T-helper 17 cell (primary cell): ENCODE data around the gene LAMA1. TPM values are rescaled to one million over a fixed set of nuclear protein-coding genes. Genes with fewer than 3 reads are reported as not detected.

Experiments
- ATAC-seq: fragments of 150-1000 bp; cut with Tn5 transposase; 2 replicates; pipeline ENCODE4 v1.10.0; 2021; ENCODE audit warnings: mild to moderate bottlenecking, moderate library complexity
- DNase-seq, 3 donors: peaks; one replicate each; pipeline versions ENCODE4 v3.0.0 to v3.0.0-alpha.2; 2020 to 2021
- H3K9me3 ChIP-seq: one replicate; pipeline ENCODE4 v1.7.0; 2013; ENCODE audit warnings: low read length, mild to moderate bottlenecking; ENCODE audit not compliant: control insufficient read depth, poor library complexity, severe bottlenecking
- H3K27ac Mint-ChIP-seq: one replicate; pipeline ENCODE4 v1.8.0; 2022; ENCODE audit warnings: mild to moderate bottlenecking, moderate library complexity, mixed read lengths
- H3K27me3 Mint-ChIP-seq: one replicate; pipeline ENCODE4 v1.8.0; 2022; ENCODE audit warnings: mixed read lengths
- H3K36me3 Mint-ChIP-seq: one replicate; pipeline ENCODE4 v1.8.0; 2022; ENCODE audit warnings: low read depth, mixed read lengths
- H3K4me1 Mint-ChIP-seq: one replicate; pipeline ENCODE4 v1.8.0; 2022; ENCODE audit warnings: mild to moderate bottlenecking, mixed read lengths
- H3K4me3 Mint-ChIP-seq: one replicate; pipeline ENCODE4 v1.8.0; 2022; ENCODE audit warnings: mild to moderate bottlenecking, moderate library complexity, mixed read lengths
- total RNA-seq, 4 donors: library from RNA in 2 of 4; stranded (reverse) in 2 of 4; gene quantifications; one replicate each; pipeline ENCODE4 v1.2.3 and lab custom pipeline; 2022 to 2026

LAMA1 gene
- total RNA-seq, 2 donors from 2014 or later = not detected

DNA sequence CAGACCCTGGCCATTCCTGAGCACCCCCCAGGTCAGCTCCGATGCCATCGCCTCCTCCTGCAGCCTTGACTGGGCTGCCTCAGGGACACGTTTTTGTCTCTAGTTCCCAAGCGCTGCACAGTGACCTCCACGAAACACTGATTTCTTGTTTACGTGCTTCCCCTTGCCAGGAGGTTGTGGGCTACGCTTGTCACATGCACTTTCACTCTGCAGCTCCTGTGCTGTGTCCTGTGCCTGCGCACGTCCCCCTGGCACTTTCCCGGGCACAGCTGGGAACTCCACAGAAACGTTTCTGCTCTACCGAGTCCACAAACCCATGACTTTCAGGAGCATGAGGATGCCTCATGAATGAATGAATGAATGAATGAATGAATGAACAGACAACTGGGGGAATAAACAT lies 160.6 kb downstream of the LAMA1 start:
- no peak overlapping the region for H3K27ac Mint-ChIP-seq
- no peaks in the 10 kb centered on the region for H3K27me3 Mint-ChIP-seq
- H3K36me3 Mint-ChIP-seq = no peaks in the 10 kb centered on the region
- H3K9me3 ChIP-seq = no peaks in the 10 kb centered on the region
- H3K4me1 Mint-ChIP-seq = no peaks in the 10 kb centered on the region
- ATAC-seq (no peak), DNase-seq (no peak)
- no peak overlapping the region for H3K4me3 Mint-ChIP-seq

DNA sequence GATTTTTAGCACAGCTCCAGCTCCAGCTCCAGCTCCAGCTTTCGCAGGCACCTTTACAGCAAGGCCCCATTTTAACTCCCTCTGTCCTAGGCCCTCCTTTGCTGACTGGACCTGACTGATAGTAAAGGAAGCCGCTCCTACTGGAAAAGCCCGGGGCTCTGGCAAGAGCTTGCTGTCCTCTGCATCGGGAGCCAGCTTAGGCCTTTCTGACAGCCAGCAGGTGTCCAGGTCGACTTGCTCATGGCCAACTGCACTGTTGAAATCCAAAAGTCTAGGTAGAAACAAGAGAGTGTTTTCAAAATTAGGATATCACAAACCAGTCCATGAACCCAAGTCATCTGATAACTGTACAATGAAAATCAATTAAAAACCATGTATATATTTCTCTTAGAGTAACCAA lies 161.1 kb downstream of the LAMA1 start:
- Mint-ChIP-seq H3K27ac (no peak overlapping the region), H3K27me3 (no peaks in the 10 kb centered on the region), H3K4me1 (no peaks in the 10 kb centered on the region), H3K36me3 (no peaks in the 10 kb centered on the region), H3K4me3 (no peak overlapping the region)
- ATAC-seq = no peak
- H3K9me3 ChIP-seq = no peaks in the 10 kb centered on the region
- DNase-seq = no peak

DNA sequence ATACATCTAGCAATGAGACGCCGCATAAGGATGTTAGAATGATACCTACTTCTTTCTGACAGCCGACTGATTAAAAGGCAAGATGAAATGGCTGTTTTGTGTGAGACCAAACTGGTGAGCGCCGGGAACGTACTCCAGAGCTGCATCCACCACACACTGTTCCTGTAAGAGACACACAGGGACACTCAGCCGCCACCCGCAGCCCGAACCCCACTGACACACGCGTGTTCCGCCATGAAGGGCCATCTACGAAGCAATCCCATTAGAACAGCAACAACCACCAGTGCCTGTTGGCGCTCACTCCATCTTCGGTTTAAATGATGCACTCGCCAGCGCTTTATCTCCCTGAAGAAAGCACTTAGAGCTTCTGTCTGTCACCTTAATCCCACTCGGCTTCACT lies 162.3 kb downstream of the LAMA1 start:
- Mint-ChIP-seq H3K4me1 (no peaks in the 10 kb centered on the region), H3K27me3 (no peaks in the 10 kb centered on the region), H3K4me3 (no peak overlapping the region), H3K36me3 (no peaks in the 10 kb centered on the region), H3K27ac (no peak overlapping the region)
- ATAC-seq = no peak
- DNase-seq = no peak
- H3K9me3 ChIP-seq = no peaks in the 10 kb centered on the region

DNA sequence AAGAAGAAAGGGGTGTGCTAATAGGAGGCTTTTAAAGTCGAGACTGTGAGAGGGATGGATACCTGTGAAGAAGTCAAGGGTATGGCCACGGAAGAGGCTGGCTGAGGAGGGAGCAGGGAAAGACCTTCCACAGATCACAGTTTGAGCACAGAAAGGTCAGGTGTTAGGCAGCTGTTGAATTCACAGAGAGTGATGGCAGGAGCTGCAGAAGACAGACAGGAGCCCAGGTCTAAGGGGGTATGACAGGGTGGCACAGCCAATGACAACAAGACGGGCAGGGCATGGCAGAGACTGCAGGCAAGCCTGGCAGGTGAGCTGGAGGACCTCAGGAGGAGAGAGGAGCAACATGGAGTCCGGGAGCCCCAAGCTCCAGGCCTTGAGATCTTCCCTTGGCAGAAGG lies 163.1 kb downstream of the LAMA1 start:
- Mint-ChIP-seq H3K27me3 (no peaks in the 10 kb centered on the region), H3K36me3 (no peaks in the 10 kb centered on the region), H3K4me3 (no peak overlapping the region), H3K4me1 (no peaks in the 10 kb centered on the region), H3K27ac (no peak overlapping the region)
- ATAC-seq (no peak), DNase-seq (no peak)
- no peaks in the 10 kb centered on the region for H3K9me3 ChIP-seq

DNA sequence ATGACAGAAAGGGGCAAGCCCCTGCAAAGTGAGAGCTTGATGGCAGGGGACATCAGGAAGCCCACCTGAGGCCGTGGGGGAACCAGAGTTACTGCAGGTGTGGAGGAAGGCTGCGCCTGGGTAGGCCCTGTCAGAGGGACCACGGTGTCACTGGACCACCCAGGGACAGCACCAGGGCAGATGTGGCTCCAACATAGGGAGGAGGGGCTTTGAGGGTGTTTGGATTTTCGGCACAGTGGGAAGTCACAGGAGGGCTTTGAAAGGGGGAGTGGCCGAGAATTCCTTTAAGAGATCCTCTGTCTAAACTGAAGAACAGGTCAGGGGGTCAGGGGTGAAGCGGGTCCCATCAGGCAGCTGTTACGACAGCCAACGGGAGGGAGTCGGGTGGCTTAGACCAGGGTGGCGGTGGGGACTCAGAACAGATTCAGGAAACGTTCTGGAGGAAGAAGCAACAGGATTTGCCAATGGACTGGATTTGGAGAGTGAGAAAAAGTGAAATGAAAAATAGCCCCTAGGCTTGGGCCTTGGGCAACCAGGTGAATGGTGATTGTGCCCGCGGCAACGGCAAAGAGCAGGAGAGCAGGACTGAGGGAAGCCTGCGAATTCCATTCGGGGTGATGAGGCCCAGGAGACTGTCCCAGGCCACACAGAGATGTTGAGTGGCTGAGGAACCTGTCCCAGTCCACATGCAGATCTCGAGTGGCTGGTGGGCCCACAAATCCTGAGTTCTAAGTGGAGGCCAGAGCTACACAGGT lies 166.1 kb downstream of the LAMA1 start:
- Mint-ChIP-seq H3K36me3 (no peaks in the 10 kb centered on the region), H3K4me3 (no peak overlapping the region), H3K27me3 (no peaks in the 10 kb centered on the region), H3K27ac (no peak overlapping the region), H3K4me1 (no peaks in the 10 kb centered on the region)
- ATAC-seq (no peak), DNase-seq (no peak)
- no peaks in the 10 kb centered on the region for H3K9me3 ChIP-seq

DNA sequence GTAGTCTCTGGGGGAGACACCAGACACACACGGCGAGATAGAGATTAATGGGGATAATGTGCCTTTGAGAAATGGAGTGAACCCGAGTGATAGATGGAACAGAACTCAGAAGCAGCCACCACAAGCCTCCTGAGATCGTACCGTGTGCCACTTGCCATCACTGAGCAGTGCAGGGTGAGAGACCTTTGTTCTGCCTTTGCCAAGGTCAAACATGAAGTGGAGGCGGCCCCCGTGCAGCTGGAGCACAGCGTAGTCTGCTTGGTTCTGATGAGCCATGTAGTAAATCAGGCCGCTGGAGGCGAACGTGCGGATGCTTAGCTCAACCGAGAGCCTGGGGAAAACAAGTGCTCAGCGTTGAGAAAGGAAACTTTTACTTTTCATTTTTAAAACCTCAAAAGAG lies 167.0 kb downstream of the LAMA1 start:
- no peaks in the 10 kb centered on the region for H3K9me3 ChIP-seq
- Mint-ChIP-seq H3K27ac (no peak overlapping the region), H3K4me1 (no peaks in the 10 kb centered on the region), H3K27me3 (no peaks in the 10 kb centered on the region), H3K36me3 (no peaks in the 10 kb centered on the region), H3K4me3 (no peak overlapping the region)
- DNase-seq (no peak), ATAC-seq (no peak)

DNA sequence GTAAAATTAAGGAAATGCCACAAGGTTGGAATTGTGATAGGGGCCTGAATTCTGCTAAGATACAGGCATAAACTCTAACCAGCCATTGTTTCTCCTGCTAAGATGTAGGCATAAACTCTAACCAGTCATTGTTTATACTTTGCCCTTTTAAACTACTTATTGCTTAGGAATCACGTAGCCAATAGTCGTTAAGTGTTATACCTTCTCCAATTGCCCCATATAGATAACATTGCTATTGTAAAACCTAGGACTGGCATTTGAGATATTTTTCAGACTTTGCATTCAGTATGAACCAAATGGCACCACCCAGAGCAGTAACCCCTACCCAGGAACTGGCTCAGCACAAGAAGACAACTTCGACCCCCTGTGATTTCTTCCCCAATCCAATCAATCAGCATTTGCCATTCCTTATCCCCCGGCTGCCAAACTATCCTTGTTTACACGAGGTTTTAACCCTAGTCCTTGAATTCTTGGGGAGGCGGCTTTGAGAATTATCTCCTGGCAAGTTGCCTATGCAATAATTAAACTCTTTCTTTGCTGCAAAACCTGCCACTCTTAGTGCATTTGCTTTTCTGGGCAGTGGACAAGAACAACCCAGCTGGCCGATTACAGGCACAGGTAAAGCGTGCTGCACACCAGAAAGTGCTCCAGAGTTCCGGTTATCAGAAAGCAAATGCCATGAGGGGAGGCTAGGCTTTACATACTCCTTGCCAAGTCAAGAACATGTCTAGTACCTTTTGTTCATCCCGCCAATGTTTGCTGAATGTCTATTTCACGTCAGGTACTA lies 167.6 kb downstream of the LAMA1 start:
- ATAC-seq (no peak), DNase-seq (no peak)
- Mint-ChIP-seq H3K27ac (no peak overlapping the region), H3K4me3 (no peak overlapping the region), H3K27me3 (no peaks in the 10 kb centered on the region), H3K4me1 (no peaks in the 10 kb centered on the region), H3K36me3 (no peaks in the 10 kb centered on the region)
- H3K9me3 ChIP-seq = no peaks in the 10 kb centered on the region

DNA sequence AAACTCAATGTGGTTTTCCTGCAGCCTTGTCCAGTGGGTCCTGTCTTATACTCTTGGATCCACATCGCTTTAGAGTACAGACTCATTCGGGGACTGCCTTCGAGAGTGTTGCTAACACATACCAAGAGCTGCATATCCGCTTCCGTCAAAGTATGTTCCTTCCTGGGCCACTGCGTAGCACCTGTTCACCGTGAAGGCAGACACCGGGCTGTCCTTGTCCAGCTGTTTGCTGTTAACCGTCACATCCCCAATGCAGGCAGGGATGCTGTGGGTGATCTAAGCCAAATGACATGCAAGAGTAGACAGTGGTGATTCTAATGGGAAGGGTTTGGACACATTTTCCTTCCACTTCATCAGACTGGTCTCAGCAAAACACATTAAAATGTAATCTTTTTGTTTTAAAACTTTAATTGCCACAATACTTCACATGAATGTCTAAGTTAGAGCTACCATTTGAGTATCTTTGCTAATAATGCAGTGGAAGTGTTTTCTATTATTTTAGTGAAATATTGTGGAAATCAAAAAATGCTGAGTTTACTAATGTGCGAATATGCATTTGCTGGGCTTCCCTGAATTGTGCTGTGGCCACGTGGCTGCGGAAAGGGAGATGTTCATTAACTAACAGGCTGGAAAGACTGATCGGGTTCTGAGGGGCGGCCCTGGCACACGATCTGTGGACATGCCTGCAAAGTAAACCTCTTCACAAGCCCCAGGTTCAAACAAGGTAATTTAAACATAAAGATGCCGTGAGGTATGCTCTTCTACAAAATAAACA lies 169.1 kb downstream of the LAMA1 start:
- H3K9me3 ChIP-seq = no peaks in the 10 kb centered on the region
- no peaks in the 10 kb centered on the region for H3K36me3 Mint-ChIP-seq
- H3K27me3 Mint-ChIP-seq = no peaks in the 10 kb centered on the region
- no peaks in the 10 kb centered on the region for H3K4me1 Mint-ChIP-seq
- no peak overlapping the region for H3K27ac Mint-ChIP-seq
- ATAC-seq (no peak), DNase-seq (no peak)
- H3K4me3 Mint-ChIP-seq = no peak overlapping the region

DNA sequence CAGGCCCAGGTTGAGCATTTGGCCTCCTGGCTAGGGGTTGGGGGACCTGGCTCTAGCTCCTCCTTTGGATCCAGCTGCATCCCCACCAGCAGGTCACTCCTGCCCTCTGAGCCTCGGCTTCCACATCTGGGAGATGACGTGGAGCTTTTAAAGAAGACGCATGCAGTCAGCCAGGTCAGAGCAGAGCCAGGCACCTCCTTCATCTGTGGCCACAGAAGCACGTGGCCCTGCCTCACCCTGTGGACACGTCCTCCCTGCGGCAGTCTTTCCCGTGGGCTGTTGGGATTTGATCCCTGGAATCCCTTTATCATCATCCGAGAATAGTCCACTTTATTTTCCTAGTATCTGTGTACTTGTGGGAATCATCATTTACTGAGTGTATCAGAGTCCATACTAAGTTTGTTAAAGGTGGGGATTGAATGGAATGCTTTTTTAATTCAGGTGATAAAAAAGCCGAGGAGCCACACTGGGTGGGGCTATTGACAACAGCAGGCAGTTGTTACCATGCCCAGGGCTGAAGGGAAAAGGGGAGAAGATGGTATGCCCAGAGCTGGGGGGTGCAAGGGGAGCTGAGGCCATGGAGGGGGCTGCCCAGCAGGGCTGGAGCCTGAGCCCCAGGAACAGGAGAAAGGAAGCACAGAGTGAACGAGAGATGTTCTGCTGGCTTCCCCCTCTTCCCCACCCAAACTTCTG lies 170.1 kb downstream of the LAMA1 start:
- ATAC-seq (no peak), DNase-seq (no peak)
- Mint-ChIP-seq H3K4me1 (no peaks in the 10 kb centered on the region), H3K27me3 (no peaks in the 10 kb centered on the region), H3K4me3 (no peak overlapping the region), H3K36me3 (no peaks in the 10 kb centered on the region), H3K27ac (no peak overlapping the region)
- no peaks in the 10 kb centered on the region for H3K9me3 ChIP-seq

DNA sequence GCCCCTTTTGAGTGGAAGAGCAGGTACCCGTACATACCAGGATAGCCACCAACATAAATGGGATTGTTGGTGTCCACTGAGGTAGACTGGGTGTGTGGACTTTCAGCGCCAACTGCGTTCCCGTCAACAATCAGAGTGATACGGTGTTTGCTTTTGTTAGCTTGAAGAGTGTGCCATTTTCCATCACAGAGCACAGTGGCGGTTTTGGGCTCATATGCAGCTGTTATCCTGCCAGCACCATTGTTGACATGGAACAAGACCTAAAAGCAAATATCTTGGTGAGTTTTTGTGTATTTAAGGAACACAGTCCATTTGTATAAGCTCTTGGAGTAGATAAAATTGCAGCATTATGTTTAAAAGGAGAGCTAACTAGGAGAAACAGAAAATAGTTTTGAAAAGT lies 174.5 kb downstream of the LAMA1 start:
- Mint-ChIP-seq H3K27me3 (no peaks in the 10 kb centered on the region), H3K36me3 (no peaks in the 10 kb centered on the region), H3K27ac (no peak overlapping the region), H3K4me1 (no peaks in the 10 kb centered on the region), H3K4me3 (no peak overlapping the region)
- ATAC-seq (no peak), DNase-seq (no peak)
- H3K9me3 ChIP-seq = no peaks in the 10 kb centered on the region

DNA sequence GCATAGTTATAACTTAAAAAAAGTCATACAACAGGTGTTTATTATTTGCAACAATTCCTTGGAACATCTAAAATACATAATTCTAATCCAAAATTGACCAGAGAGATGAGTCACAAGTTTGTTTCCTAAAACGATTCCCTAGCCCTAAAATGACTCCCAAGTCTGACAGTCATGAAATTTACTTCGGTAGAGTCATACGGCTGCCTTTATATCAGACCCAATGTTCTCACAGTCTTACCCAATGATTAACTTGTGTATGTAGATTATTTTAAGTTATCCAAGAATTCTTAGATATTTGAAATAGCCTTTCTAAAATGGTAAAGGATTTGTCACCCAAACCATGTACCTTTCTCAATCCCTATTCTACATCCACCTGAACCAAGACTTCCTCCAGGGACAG lies 174.9 kb downstream of the LAMA1 start:
- ATAC-seq = no peak
- Mint-ChIP-seq H3K36me3 (no peaks in the 10 kb centered on the region), H3K4me3 (no peak overlapping the region), H3K4me1 (no peaks in the 10 kb centered on the region), H3K27ac (no peak overlapping the region), H3K27me3 (no peaks in the 10 kb centered on the region)
- no peak for DNase-seq
- H3K9me3 ChIP-seq = no peaks in the 10 kb centered on the region

DNA sequence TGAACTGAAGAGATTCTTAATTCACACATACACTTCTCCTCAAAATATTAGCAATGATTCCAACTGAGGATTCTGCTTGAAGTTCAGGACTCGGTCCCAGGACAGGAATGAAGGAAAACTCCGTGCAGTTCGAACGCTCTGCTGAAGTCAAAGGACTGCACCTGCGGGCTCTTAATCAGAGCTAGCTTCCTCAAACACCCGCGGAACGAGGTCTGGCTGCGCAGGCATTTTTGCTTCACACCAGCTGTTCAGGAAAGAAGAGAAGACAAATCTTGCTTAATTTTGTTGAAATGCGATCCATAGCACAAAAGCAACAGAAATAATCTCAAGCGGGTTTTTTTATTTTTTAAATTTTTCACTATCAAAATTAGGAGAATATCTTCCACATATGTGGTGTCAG lies 175.6 kb downstream of the LAMA1 start:
- H3K4me3 Mint-ChIP-seq = no peak overlapping the region
- no peaks in the 10 kb centered on the region for H3K4me1 Mint-ChIP-seq
- no peaks in the 10 kb centered on the region for H3K36me3 Mint-ChIP-seq
- H3K9me3 ChIP-seq = no peaks in the 10 kb centered on the region
- ATAC-seq (no peak), DNase-seq (no peak)
- H3K27me3 Mint-ChIP-seq = no peaks in the 10 kb centered on the region
- H3K27ac Mint-ChIP-seq = no peak overlapping the region

DNA sequence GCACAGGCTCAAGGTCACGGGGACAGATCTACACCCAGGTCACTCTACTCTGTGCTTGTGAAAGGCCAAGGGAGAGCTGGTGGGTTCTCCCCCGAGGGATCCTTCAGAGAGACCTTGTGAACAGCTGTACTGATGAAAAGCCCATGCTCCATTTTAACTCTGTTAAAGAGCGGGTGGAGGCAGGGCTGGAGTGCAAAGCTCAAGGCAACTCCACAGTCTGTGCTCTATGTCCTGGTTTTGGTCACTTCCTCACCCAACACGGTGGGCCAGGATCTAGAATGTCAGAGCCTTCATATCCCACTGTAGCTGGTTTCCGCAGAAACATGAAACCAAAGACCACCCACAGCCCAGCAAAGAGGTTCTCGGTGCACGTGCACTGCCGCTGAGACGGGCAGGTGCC lies 177.1 kb downstream of the LAMA1 start:
- no peak for ATAC-seq
- no peak for DNase-seq
- no peaks in the 10 kb centered on the region for H3K36me3 Mint-ChIP-seq
- H3K4me3 Mint-ChIP-seq = no peak overlapping the region
- no peaks in the 10 kb centered on the region for H3K9me3 ChIP-seq
- H3K27ac Mint-ChIP-seq = no peak overlapping the region
- H3K4me1 Mint-ChIP-seq = no peaks in the 10 kb centered on the region
- no peaks in the 10 kb centered on the region for H3K27me3 Mint-ChIP-seq
